Measurements from ENCODE around the gene DOCK7. TPM values are rescaled to one million over a fixed set of nuclear protein-coding genes. Genes with fewer than 3 reads are reported as not detected.

Gene DOCK7
- total and polyA plus RNA-seq, 2 experiments from 2014 or later: 41.5 to 83.8 TPM

GRCh38 chr1:62487956-62488355 lies 200.2 kb downstream of the DOCK7 start:
- no peaks in the 10 kb centered on the region for H3F3A ChIP-seq (ENCODE audit: insufficient read depth)
- no peaks in the 10 kb centered on the region for H3K79me2 ChIP-seq (ENCODE audit: insufficient read depth)
- DNase-seq: no peak
- in situ Hi-C loops (cut with MboI): no loop called here
- 95 to 97% methylated on average over 2 of the region's 2 CpGs for WGBS, 2 experiments (ENCODE audit: low coverage in 1 of 2, low lambda C conversion rate in 2 of 2, missing lambda C conversion rate in 2 of 2)
- H3K4me2 ChIP-seq (ENCODE audit: unreplicated experiment): no peak overlapping the region
- H3K9me2 ChIP-seq (ENCODE audit: insufficient read depth): no peaks in the 10 kb centered on the region
- H3K4me1 ChIP-seq (ENCODE audit: insufficient read depth): no peaks in the 10 kb centered on the region
- H3K9me3 ChIP-seq (ENCODE audit: low read depth): no peaks in the 10 kb centered on the region
- no peak overlapping the region for H2AFZ ChIP-seq
- peaks cover 29% of the 10 kb centered on the region for H3K36me3 ChIP-seq (ENCODE audit: low read depth)
- no peak overlapping the region for H3K9ac ChIP-seq
- TF ChIP-seq EZH2 (IDR thresholded peaks at IDR 0.05; ENCODE audit: insufficient read depth, poor library complexity, severe bottlenecking) (no peak), EZH2phosphoT487 (IDR thresholded peaks at IDR 0.05; ENCODE audit: insufficient read depth, low read depth) (no peak)
- H3K27me3 ChIP-seq (replicated peaks; ENCODE audit: insufficient read depth): no peaks in the 10 kb centered on the region
- no peak overlapping the region for H3K27ac ChIP-seq
- H3K4me3 ChIP-seq: no peak overlapping the region
- no peaks in the 10 kb centered on the region for H4K20me1 ChIP-seq (ENCODE audit: insufficient read depth)

GRCh38 chr1:62484824-62485468 lies 203.2 kb downstream of the DOCK7 start:
- no peak overlapping the region for H3K9ac ChIP-seq
- no peak overlapping the region for H3K4me2 ChIP-seq (ENCODE audit: unreplicated experiment)
- WGBS, 2 experiments (ENCODE audit: low coverage in 1 of 2, low lambda C conversion rate in 2 of 2, missing lambda C conversion rate in 2 of 2): 77 to 80% methylated on average over 5 of the region's 5 CpGs
- no peaks in the 10 kb centered on the region for H3F3A ChIP-seq (ENCODE audit: insufficient read depth)
- H3K36me3 ChIP-seq (ENCODE audit: low read depth): peaks cover 23% of the 10 kb centered on the region
- in situ Hi-C loops (cut with MboI): no loop called here
- H3K4me3 ChIP-seq: no peak overlapping the region
- H3K4me1 ChIP-seq (ENCODE audit: insufficient read depth): no peaks in the 10 kb centered on the region
- H3K27ac ChIP-seq: no peak overlapping the region
- no peaks in the 10 kb centered on the region for H4K20me1 ChIP-seq (ENCODE audit: insufficient read depth)
- TF ChIP-seq EZH2 (IDR thresholded peaks at IDR 0.05; ENCODE audit: insufficient read depth, poor library complexity, severe bottlenecking) (no peak), EZH2phosphoT487 (IDR thresholded peaks at IDR 0.05; ENCODE audit: insufficient read depth, low read depth) (no peak)
- H3K9me2 ChIP-seq (ENCODE audit: insufficient read depth): no peaks in the 10 kb centered on the region
- no peaks in the 10 kb centered on the region for H3K9me3 ChIP-seq (ENCODE audit: low read depth)
- no peak overlapping the region for H2AFZ ChIP-seq
- no peaks in the 10 kb centered on the region for H3K79me2 ChIP-seq (ENCODE audit: insufficient read depth)
- no peak for DNase-seq
- no peaks in the 10 kb centered on the region for H3K27me3 ChIP-seq (replicated peaks; ENCODE audit: insufficient read depth)

GRCh38 chr1:62481681-62482080 lies 206.5 kb downstream of the DOCK7 start:
- Histone ChIP-seq H3K4me2 (ENCODE audit: unreplicated experiment) (no peak overlapping the region), H3K9me3 (ENCODE audit: low read depth) (no peaks in the 10 kb centered on the region), H2AFZ (no peak overlapping the region), H3K79me2 (ENCODE audit: insufficient read depth) (no peaks in the 10 kb centered on the region), H3K27me3 (replicated peaks; ENCODE audit: insufficient read depth) (no peaks in the 10 kb centered on the region), H3K4me1 (ENCODE audit: insufficient read depth) (no peaks in the 10 kb centered on the region), H3F3A (ENCODE audit: insufficient read depth) (no peaks in the 10 kb centered on the region), H4K20me1 (ENCODE audit: insufficient read depth) (no peaks in the 10 kb centered on the region), H3K9me2 (ENCODE audit: insufficient read depth) (no peaks in the 10 kb centered on the region), H3K27ac (no peak overlapping the region), H3K9ac (no peak overlapping the region), H3K4me3 (no peak overlapping the region), H3K36me3 (ENCODE audit: low read depth) (peaks cover 11% of the 10 kb centered on the region; the same call in 1 of the 2 replicates)
- DNase-seq: no peak
- WGBS, 2 experiments (ENCODE audit: low coverage in 1 of 2, low lambda C conversion rate in 2 of 2, missing lambda C conversion rate in 2 of 2): 66 to 70% methylated on average over 3 of the region's 3 CpGs
- in situ Hi-C loops (cut with MboI): no loop called here
- TF ChIP-seq EZH2phosphoT487 (IDR thresholded peaks at IDR 0.05; ENCODE audit: insufficient read depth, low read depth) (no peak), EZH2 (IDR thresholded peaks at IDR 0.05; ENCODE audit: insufficient read depth, poor library complexity, severe bottlenecking) (no peak)

GRCh38 chr1:62476525-62477219 lies 211.5 kb downstream of the DOCK7 start:
- Histone ChIP-seq H3K4me3 (no peak overlapping the region), H3K9me2 (ENCODE audit: insufficient read depth) (no peaks in the 10 kb centered on the region), H3K27ac (no peak overlapping the region), H3K27me3 (replicated peaks; ENCODE audit: insufficient read depth) (no peaks in the 10 kb centered on the region), H4K20me1 (ENCODE audit: insufficient read depth) (no peaks in the 10 kb centered on the region), H3K36me3 (ENCODE audit: low read depth) (peaks cover 55% of the 10 kb centered on the region), H3K4me1 (ENCODE audit: insufficient read depth) (no peaks in the 10 kb centered on the region), H3K79me2 (ENCODE audit: insufficient read depth) (no peaks in the 10 kb centered on the region), H3K9me3 (ENCODE audit: low read depth) (no peaks in the 10 kb centered on the region), H3K4me2 (ENCODE audit: unreplicated experiment) (no peak overlapping the region), H2AFZ (no peak overlapping the region), H3K9ac (no peak overlapping the region), H3F3A (ENCODE audit: insufficient read depth) (no peaks in the 10 kb centered on the region)
- in situ Hi-C loops (cut with MboI): no loop called here
- TF ChIP-seq EZH2 (IDR thresholded peaks at IDR 0.05; ENCODE audit: insufficient read depth, poor library complexity, severe bottlenecking) (no peak), EZH2phosphoT487 (IDR thresholded peaks at IDR 0.05; ENCODE audit: insufficient read depth, low read depth) (no peak)
- DNase-seq: no peak
- 98% methylated on average over 3 of the region's 3 CpGs for WGBS, 2 experiments (ENCODE audit: low coverage in 1 of 2, low lambda C conversion rate in 2 of 2, missing lambda C conversion rate in 2 of 2)

Data from GM23248 (cell line).